Upper lobe of left lung (tissue), 4 donors: ENCODE data around the gene ZNF584.

Experiments used
- POLR2A ChIP-seq, 4 donors: fragments of 450-650 bp; IDR thresholded peaks; one replicate each; pipeline ENCODE4 v1.5.1; 2016 to 2017; ENCODE audit warnings: antibody characterized with exemption in 4 of 4, mild to moderate bottlenecking in 2 of 4
- TF ChIP-seq, protein P1 (sequence below), 6 experiments: fragments of 450-650 bp in 4 of 6; fragments of 200-600 bp in 2 of 6; sonication (generic) in 2 of 6; IDR thresholded peaks; one replicate each; pipeline ENCODE4 v1.5.1; 2016 to 2019; ENCODE audit warnings: antibody characterized with exemption in 6 of 6

DNA sequence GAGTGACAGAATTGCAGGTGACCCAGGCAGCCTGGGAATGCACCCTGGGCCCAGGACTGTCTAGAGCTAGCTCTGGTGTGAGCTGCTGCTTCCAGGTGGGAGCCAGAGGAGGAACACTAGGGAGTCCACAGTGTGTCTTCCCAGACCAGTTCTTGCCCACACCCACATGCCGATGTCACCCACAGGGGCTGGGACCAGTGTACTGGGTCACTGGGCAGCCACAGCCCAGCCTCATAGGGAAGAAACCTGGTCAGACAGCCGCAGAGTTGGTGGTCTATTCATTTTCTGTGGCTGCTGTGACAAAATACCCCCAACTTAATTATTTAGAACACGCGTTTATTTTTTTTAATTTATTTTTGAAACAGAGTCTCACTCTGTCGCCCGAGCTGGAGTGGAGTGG lies 9.9 kb upstream of the ZNF584 start:
- TF ChIP-seq POLR2A (IDR thresholded peaks at IDR 0.05): no peak
- TF ChIP-seq, protein P1, sequence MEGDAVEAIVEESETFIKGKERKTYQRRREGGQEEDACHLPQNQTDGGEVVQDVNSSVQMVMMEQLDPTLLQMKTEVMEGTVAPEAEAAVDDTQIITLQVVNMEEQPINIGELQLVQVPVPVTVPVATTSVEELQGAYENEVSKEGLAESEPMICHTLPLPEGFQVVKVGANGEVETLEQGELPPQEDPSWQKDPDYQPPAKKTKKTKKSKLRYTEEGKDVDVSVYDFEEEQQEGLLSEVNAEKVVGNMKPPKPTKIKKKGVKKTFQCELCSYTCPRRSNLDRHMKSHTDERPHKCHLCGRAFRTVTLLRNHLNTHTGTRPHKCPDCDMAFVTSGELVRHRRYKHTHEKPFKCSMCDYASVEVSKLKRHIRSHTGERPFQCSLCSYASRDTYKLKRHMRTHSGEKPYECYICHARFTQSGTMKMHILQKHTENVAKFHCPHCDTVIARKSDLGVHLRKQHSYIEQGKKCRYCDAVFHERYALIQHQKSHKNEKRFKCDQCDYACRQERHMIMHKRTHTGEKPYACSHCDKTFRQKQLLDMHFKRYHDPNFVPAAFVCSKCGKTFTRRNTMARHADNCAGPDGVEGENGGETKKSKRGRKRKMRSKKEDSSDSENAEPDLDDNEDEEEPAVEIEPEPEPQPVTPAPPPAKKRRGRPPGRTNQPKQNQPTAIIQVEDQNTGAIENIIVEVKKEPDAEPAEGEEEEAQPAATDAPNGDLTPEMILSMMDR (IDR thresholded peaks at IDR 0.05): no peak
